ENCODE results near the gene IQSEC3. TPM values are rescaled to one million over a fixed set of nuclear protein-coding genes. Genes with fewer than 3 reads are reported as not detected.

IQSEC3 gene
- total and polyA plus RNA-seq, 8 donors: 0.16 to 10.1 (median 1.2) TPM

- no peak for DNase-seq
- Histone ChIP-seq H3K4me3 (no peak overlapping the region), H3K27me3 (no peaks in the 10 kb centered on the region), H3K36me3 (no peaks in the 10 kb centered on the region), H3K4me1 (no peaks in the 10 kb centered on the region), H3K9me3 (no peaks in the 10 kb centered on the region), H3K27ac (no peak overlapping the region)
- intact Hi-C loops (cut with DNase I): no loop called here
- TF ChIP-seq, protein P1, sequence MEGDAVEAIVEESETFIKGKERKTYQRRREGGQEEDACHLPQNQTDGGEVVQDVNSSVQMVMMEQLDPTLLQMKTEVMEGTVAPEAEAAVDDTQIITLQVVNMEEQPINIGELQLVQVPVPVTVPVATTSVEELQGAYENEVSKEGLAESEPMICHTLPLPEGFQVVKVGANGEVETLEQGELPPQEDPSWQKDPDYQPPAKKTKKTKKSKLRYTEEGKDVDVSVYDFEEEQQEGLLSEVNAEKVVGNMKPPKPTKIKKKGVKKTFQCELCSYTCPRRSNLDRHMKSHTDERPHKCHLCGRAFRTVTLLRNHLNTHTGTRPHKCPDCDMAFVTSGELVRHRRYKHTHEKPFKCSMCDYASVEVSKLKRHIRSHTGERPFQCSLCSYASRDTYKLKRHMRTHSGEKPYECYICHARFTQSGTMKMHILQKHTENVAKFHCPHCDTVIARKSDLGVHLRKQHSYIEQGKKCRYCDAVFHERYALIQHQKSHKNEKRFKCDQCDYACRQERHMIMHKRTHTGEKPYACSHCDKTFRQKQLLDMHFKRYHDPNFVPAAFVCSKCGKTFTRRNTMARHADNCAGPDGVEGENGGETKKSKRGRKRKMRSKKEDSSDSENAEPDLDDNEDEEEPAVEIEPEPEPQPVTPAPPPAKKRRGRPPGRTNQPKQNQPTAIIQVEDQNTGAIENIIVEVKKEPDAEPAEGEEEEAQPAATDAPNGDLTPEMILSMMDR (IDR thresholded peaks at IDR 0.05): no peak
- no peak for FAIRE-seq
- 72 to 80% methylated on average over 8 of the region's 8 CpGs for WGBS, 2 donors
- ATAC-seq: no peak
Observed at GRCh38 chr12:155646-156045, 89.1 kb downstream of the IQSEC3 start.

GRCh38 chr12:156945-157344 is 90.4 kb downstream of the IQSEC3 start:
- H3K9me3 ChIP-seq: no peaks in the 10 kb centered on the region
- WGBS, 2 donors: 77 to 82% methylated on average over 13 of the region's 13 CpGs
- no peaks in the 10 kb centered on the region for H3K4me1 ChIP-seq
- TF ChIP-seq, protein P1 (IDR thresholded peaks at IDR 0.05): no peak
- H3K36me3 ChIP-seq: no peaks in the 10 kb centered on the region
- intact Hi-C loops (cut with DNase I): no loop called here
- FAIRE-seq (no peak), ATAC-seq (no peak), DNase-seq (no peak)
- H3K27me3 ChIP-seq: no peaks in the 10 kb centered on the region
- no peak overlapping the region for H3K27ac ChIP-seq
- no peak overlapping the region for H3K4me3 ChIP-seq

DNA sequence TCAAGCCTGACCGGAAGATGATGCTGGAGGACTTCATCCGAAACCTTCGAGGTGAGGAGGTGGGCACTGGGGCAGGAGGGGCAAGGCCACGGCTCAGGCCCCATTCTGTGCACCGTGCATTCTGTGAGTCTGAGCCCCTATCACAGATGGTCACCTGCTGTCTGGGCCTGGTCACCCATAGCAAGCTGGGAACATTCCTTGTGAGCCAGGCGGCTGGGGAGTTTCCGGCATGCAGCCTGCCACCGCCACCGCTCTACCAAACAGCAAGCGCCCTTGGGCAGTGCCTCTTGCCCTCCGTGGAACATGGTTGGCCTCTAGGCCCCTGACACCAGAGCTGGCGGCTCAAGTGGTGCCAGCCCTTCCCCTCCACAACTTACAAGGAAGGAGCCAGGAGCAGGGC is 91.1 kb downstream of the IQSEC3 start:
- Histone ChIP-seq H3K27me3 (no peaks in the 10 kb centered on the region), H3K4me1 (no peaks in the 10 kb centered on the region), H3K9me3 (no peaks in the 10 kb centered on the region), H3K27ac (no peak overlapping the region), H3K4me3 (no peak overlapping the region), H3K36me3 (no peaks in the 10 kb centered on the region)
- 81 to 86% methylated on average over 12 of the region's 12 CpGs for WGBS, 2 donors
- ATAC-seq (no peak), FAIRE-seq (no peak), DNase-seq (no peak)
- TF ChIP-seq, protein P1 (IDR thresholded peaks at IDR 0.05): no peak
- intact Hi-C loops (cut with DNase I): no loop called here

GRCh38 chr12:159156-159782 is 92.7 kb downstream of the IQSEC3 start:
- intact Hi-C loops (cut with DNase I): no loop called here
- WGBS, 2 donors: 58 to 59% methylated on average over 7 of the region's 7 CpGs
- no peak overlapping the region for H3K27ac ChIP-seq

GRCh38 chr12:160858-161257 is 94.3 kb downstream of the IQSEC3 start:
- WGBS, 2 donors: 53 to 72% methylated on average over 9 of the region's 9 CpGs
- ATAC-seq (no peak), DNase-seq (no peak), FAIRE-seq (no peak)
- Histone ChIP-seq H3K4me1 (no peaks in the 10 kb centered on the region), H3K27me3 (peaks cover 0 to 4% (median 0%) of the 10 kb centered on the region in 4 donors), H3K4me3 (no peak overlapping the region), H3K27ac (no peak overlapping the region), H3K36me3 (no peaks in the 10 kb centered on the region), H3K9me3 (no peaks in the 10 kb centered on the region)
- TF ChIP-seq, protein P1 (IDR thresholded peaks at IDR 0.05): no peak
- intact Hi-C loops (cut with DNase I): no loop called here

More at GRCh38 chr12:159156-159782, 92.7 kb downstream of the IQSEC3 start:
- ATAC-seq (peak in 1 of 4 donors; percentile 30), FAIRE-seq (no peak), DNase-seq (no peak)
- Histone ChIP-seq H3K27me3 (peaks cover 0 to 4% (median 0%) of the 10 kb centered on the region in 4 donors), H3K4me3 (no peak overlapping the region), H3K36me3 (no peaks in the 10 kb centered on the region), H3K4me1 (no peaks in the 10 kb centered on the region), H3K9me3 (no peaks in the 10 kb centered on the region)
- TF ChIP-seq, protein P1 (IDR thresholded peaks at IDR 0.05): no peak
